Hepatocyte (in vitro differentiated cells): Measurements from ENCODE around the gene ART4. TPM values are rescaled to one million over a fixed set of nuclear protein-coding genes. Genes with fewer than 3 reads are reported as not detected.

Experiments
- DNase-seq: peaks from one replicate; pipeline ENCODE4 v3.0.0-alpha.2; 2016; ENCODE audit warnings: low spot score
- H2AFZ ChIP-seq: fragments of 200-600 bp; sonication (generic); 2 replicates; pipeline ENCODE4 v1.6.0; 2016; ENCODE audit warnings: antibody characterized with exemption, mild to moderate bottlenecking
- H3K27ac ChIP-seq: fragments of 200-600 bp; sonication (generic); 2 replicates; pipeline ENCODE4 v1.5.1; 2016; ENCODE audit warnings: mild to moderate bottlenecking
- H3K27me3 ChIP-seq: fragments of 200-600 bp; sonication (generic); 2 replicates; pipeline ENCODE4 v1.6.1; 2016
- H3K36me3 ChIP-seq: fragments of 200-600 bp; sonication (generic); replicated peaks from 2 replicates; pipeline ENCODE4 v1.5.1; 2016; ENCODE audit warnings: low read depth; ENCODE audit not compliant: insufficient read depth
- H3K4me1 ChIP-seq: fragments of 200-600 bp; sonication (generic); 2 replicates; pipeline ENCODE4 v1.5.1; 2016; ENCODE audit warnings: mild to moderate bottlenecking, moderate library complexity; ENCODE audit not compliant: insufficient read depth
- H3K4me2 ChIP-seq: fragments of 200-600 bp; sonication (generic); 2 replicates; pipeline ENCODE4 v1.6.0; 2016
- H3K4me3 ChIP-seq: fragments of 200-600 bp; sonication (generic); 2 replicates; pipeline ENCODE4 v1.5.1; 2016; ENCODE audit warnings: mild to moderate bottlenecking
- H3K79me2 ChIP-seq: fragments of 200-600 bp; sonication (generic); 2 replicates; pipeline ENCODE4 v1.6.0; 2017; ENCODE audit warnings: mild to moderate bottlenecking
- H3K9me2 ChIP-seq: fragments of 200-600 bp; sonication (generic); replicated peaks from 2 replicates; pipeline ENCODE4 v1.6.0; 2017; ENCODE audit warnings: mild to moderate bottlenecking; ENCODE audit not compliant: insufficient read depth
- H3K9me3 ChIP-seq: fragments of 200-600 bp; sonication (generic); 2 replicates; pipeline ENCODE4 v1.5.1; 2016; ENCODE audit warnings: low read depth, mild to moderate bottlenecking
- H4K20me1 ChIP-seq: fragments of 200-600 bp; sonication (generic); 2 replicates; pipeline ENCODE4 v1.6.0; 2016; ENCODE audit warnings: mild to moderate bottlenecking; ENCODE audit not compliant: insufficient read depth, poor library complexity, severe bottlenecking
- CTCF ChIP-seq: fragments of 200-600 bp; sonication (generic); IDR thresholded peaks from 2 replicates; pipeline ENCODE4 v1.5.1; 2016; ENCODE audit warnings: antibody characterized with exemption, mild to moderate bottlenecking; ENCODE audit not compliant: poor library complexity
- EZH2 ChIP-seq: fragments of 200-600 bp; sonication (generic); IDR thresholded peaks from 2 replicates; pipeline ENCODE4 v1.6.1; 2016; ENCODE audit warnings: antibody characterized with exemption, mild to moderate bottlenecking, borderline replicate concordance
- EZH2phosphoT487 ChIP-seq: fragments of 200-600 bp; sonication (generic); IDR thresholded peaks from one replicate; pipeline ENCODE4 v1.6.1; 2018; ENCODE audit warnings: antibody characterized with exemption, mild to moderate bottlenecking, low read depth, moderate library complexity; ENCODE audit not compliant: unreplicated experiment, severe bottlenecking
- WGBS: methylation state at CpG from one replicate; pipeline ENCODE4 v1.1.6; 2016; ENCODE audit warnings: low lambda C conversion rate; ENCODE audit errors: missing lambda C conversion rate; 5-methylcytosine and 5-hydroxymethylcytosine counted together
- polyA plus RNA-seq: library from polyadenylated mRNA; unstranded; fragments of >200 nt; fragmentation: Nextera tagmentation; extraction: Ambion mirVana; gene quantifications from 2 replicates; pipeline ENCODE4 v1.2.1, GENCODE V29; 2016
- total RNA-seq: library from RNA; depleted of rRNA; stranded (reverse); fragments of >200 nt; gene quantifications from 2 replicates; pipeline ENCODE4 v1.2.3, GENCODE V29; 2014

Gene ART4
- total and polyA plus RNA-seq, 2 experiments from 2014 or later = 4.9 to 7.3 TPM

GRCh38 chr12:14873440-14874185, 30.3 kb upstream of the ART4 start:
- Histone ChIP-seq H3K79me2 (no peaks in the 10 kb centered on the region), H3K4me1 (no peaks in the 10 kb centered on the region), H2AFZ (no peak overlapping the region), H3K9me3 (no peaks in the 10 kb centered on the region), H3K4me3 (no peak overlapping the region), H3K4me2 (no peak overlapping the region), H3K27ac (no peak overlapping the region), H3K36me3 (no peaks in the 10 kb centered on the region), H4K20me1 (no peaks in the 10 kb centered on the region), H3K27me3 (no peaks in the 10 kb centered on the region), H3K9me2 (no peaks in the 10 kb centered on the region)
- WGBS = 89% methylated on average over 1 of the region's 1 CpG
- no peak for DNase-seq
- TF ChIP-seq EZH2 (no peak), CTCF (no peak), EZH2phosphoT487 (no peak)

- Histone ChIP-seq H3K4me1 (no peaks in the 10 kb centered on the region), H3K27me3 (no peaks in the 10 kb centered on the region), H3K9me3 (no peaks in the 10 kb centered on the region), H3K9me2 (no peaks in the 10 kb centered on the region), H3K27ac (no peak overlapping the region), H3K36me3 (no peaks in the 10 kb centered on the region), H3K4me3 (no peak overlapping the region), H4K20me1 (no peaks in the 10 kb centered on the region), H2AFZ (no peak overlapping the region), H3K79me2 (no peaks in the 10 kb centered on the region), H3K4me2 (no peak overlapping the region)
- DNase-seq = no peak
- WGBS = 97% methylated on average over 1 of the region's 1 CpG
- TF ChIP-seq EZH2phosphoT487 (no peak), EZH2 (no peak), CTCF (no peak)
Observed at GRCh38 chr12:14871886-14872285, 28.6 kb upstream of the ART4 start.

- Histone ChIP-seq H3K4me3 (no peak overlapping the region), H3K4me2 (no peak overlapping the region), H3K4me1 (no peaks in the 10 kb centered on the region), H3K36me3 (no peaks in the 10 kb centered on the region), H3K9me2 (no peaks in the 10 kb centered on the region), H3K27me3 (no peaks in the 10 kb centered on the region), H4K20me1 (no peaks in the 10 kb centered on the region), H3K27ac (no peak overlapping the region), H3K9me3 (no peaks in the 10 kb centered on the region), H2AFZ (no peak overlapping the region), H3K79me2 (no peaks in the 10 kb centered on the region)
- 100% methylated on average over 1 of the region's 1 CpG for WGBS
- DNase-seq = no peak
- no peak for TF ChIP-seq CTCF
- no peak for TF ChIP-seq EZH2phosphoT487
- no peak for TF ChIP-seq EZH2
Observed at GRCh38 chr12:14871247-14871646, 27.9 kb upstream of the ART4 start.
